GM21576 (cell line): ENCODE measurements around the gene KDM8.
A peak's percentile ranks its signal among the peaks of the same experiment; 100 is the strongest.

Source experiments
- ATAC-seq: cut with Tn5 transposase; IDR thresholded peaks from one replicate; pipeline ENCODE4 v1.9.1; 2021; ENCODE audit warnings: mild to moderate bottlenecking, moderate library complexity; ENCODE audit not compliant: unreplicated experiment

KDM8 gene

GRCh38 chr16:27264151-27264550 is 60.8 kb downstream of the KDM8 start:
- no peak for ATAC-seq

- no peak for ATAC-seq
These were observed 62.7 kb downstream of the KDM8 start for GRCh38 chr16:27265982-27266381.

- no peak for ATAC-seq
These were observed 63.8 kb downstream of the KDM8 start for GRCh38 chr16:27267037-27267677.

- peak; percentile 89 for ATAC-seq
These were observed 65.3 kb downstream of the KDM8 start, which contains the start of gene NSMCE1 for GRCh38 chr16:27268376-27269299. TSS of gene NSMCE1 (minus strand) at chr16:27268772. CDS start at chr16:27257570, 11,202 bp downstream.

- no peak for ATAC-seq
These were observed 66.2 kb downstream of the KDM8 start for GRCh38 chr16:27269300-27270150.

GRCh38 chr16:27270349-27270748 is 67.0 kb downstream of the KDM8 start:
- no peak for ATAC-seq
